Stimulated activated naive B cell treated with anti-CD40 and anti-IgM and Interleukin-4, amounts not matched to agents 10 μg/mL and 1 μg/mL and 100 μg/mL, for 72 hours (primary cell): ENCODE data around the gene FREM1.
A peak's percentile ranks its signal among the peaks of the same experiment; 100 is the strongest.

Source experiments
- ATAC-seq, 2 donors: fragments of 150-1000 bp; cut with Tn5 transposase; replicated peaks; 2 replicates each; pipeline ENCODE4 v1.10.0; 2021; ENCODE audit warnings: moderate library complexity in 1 of 2
- DNase-seq: peaks from one replicate; pipeline ENCODE4 v3.0.0; 2021
- H3K27ac Mint-ChIP-seq: one replicate; pipeline ENCODE4 v1.8.0; 2022; ENCODE audit warnings: mild to moderate bottlenecking, mixed read lengths
- H3K27me3 Mint-ChIP-seq, 2 donors: one replicate each; pipeline ENCODE4 v1.8.0; 2022; ENCODE audit warnings: mixed read lengths in 2 of 2
- H3K36me3 Mint-ChIP-seq, 2 donors: one replicate each; pipeline ENCODE4 v1.8.0; 2022; ENCODE audit warnings: mixed read lengths in 2 of 2, mild to moderate bottlenecking in 1 of 2
- H3K4me1 Mint-ChIP-seq, 2 donors: one replicate each; pipeline ENCODE4 v1.8.0; 2022; ENCODE audit warnings: mixed read lengths in 2 of 2, mild to moderate bottlenecking in 1 of 2
- H3K4me3 Mint-ChIP-seq, 2 donors: one replicate each; pipeline ENCODE4 v1.8.0; 2022; ENCODE audit warnings: mild to moderate bottlenecking in 2 of 2, mixed read lengths in 2 of 2, moderate library complexity in 1 of 2
- H3K9me3 Mint-ChIP-seq, 2 donors: one replicate each; pipeline ENCODE4 v1.8.0; 2022; ENCODE audit warnings: mixed read lengths in 2 of 2, mild to moderate bottlenecking in 1 of 2

Gene FREM1

GRCh38 chr9:14690948-14691730 lies 219.1 kb downstream of the FREM1 start:
- H3K4me3 Mint-ChIP-seq: peak overlapping the region in 1 of 2 donors; percentile 29
- H3K27me3 Mint-ChIP-seq: no peaks in the 10 kb centered on the region

GRCh38 chr9:14687042-14687719 lies 223.0 kb downstream of the FREM1 start:
- Mint-ChIP-seq H3K4me1 (peaks cover 33 to 41% of the 10 kb centered on the region in 2 donors), H3K4me3 (no peak overlapping the region), H3K27ac (peak overlapping the region; percentile 51), H3K36me3 (peaks cover 27 to 36% of the 10 kb centered on the region in 2 donors), H3K27me3 (no peaks in the 10 kb centered on the region), H3K9me3 (no peaks in the 10 kb centered on the region)
- ATAC-seq (no peak), DNase-seq (no peak)

More at GRCh38 chr9:14690948-14691730, 219.1 kb downstream of the FREM1 start:
- no peak overlapping the region for H3K27ac Mint-ChIP-seq
- peaks cover 32 to 33% of the 10 kb centered on the region in 2 donors for H3K4me1 Mint-ChIP-seq
- H3K36me3 Mint-ChIP-seq: peaks cover 13 to 18% of the 10 kb centered on the region in 2 donors
- no peak for DNase-seq
- no peaks in the 10 kb centered on the region for H3K9me3 Mint-ChIP-seq
- no peak for ATAC-seq

- DNase-seq (no peak), ATAC-seq (no peak)
- Mint-ChIP-seq H3K4me3 (no peak overlapping the region), H3K36me3 (peaks cover 33 to 44% of the 10 kb centered on the region in 2 donors), H3K9me3 (no peaks in the 10 kb centered on the region), H3K4me1 (peaks cover 33 to 41% of the 10 kb centered on the region in 2 donors), H3K27me3 (no peaks in the 10 kb centered on the region), H3K27ac (no peak overlapping the region)
These were observed 224.1 kb downstream of the FREM1 start for GRCh38 chr9:14686168-14686567.
